T-helper 1 cell treated with Interleukin-12 subunit alpha and Interleukin-12 subunit beta and Interleukin-4 antibody, amounts not matched to agents 30 ng/mL and 1 ng/mL, for 36 hours (primary cell): ENCODE measurements around the gene KRT12. TPM values are rescaled to one million over a fixed set of nuclear protein-coding genes. Genes with fewer than 3 reads are reported as not detected.

Source experiments
- intact Hi-C: fragments of 100-400 bp; cut with micrococcal nuclease; formaldehyde crosslinking; loops from one replicate; pipeline ENCODE4 v1.15.1; 2024
- total RNA-seq: library from RNA; stranded (reverse); gene quantifications from 2 replicates; pipeline ENCODE4 v1.2.3, GENCODE V29; 2022

KRT12 gene
- total RNA-seq, 1 donor from 2014 or later, result not detected

GRCh38 chr17:40848583-40849235 is 18.3 kb downstream of the KRT12 start:
- intact Hi-C loops, result no loop called here

- intact Hi-C loops, result no loop called here
These were observed 20.4 kb downstream of the KRT12 start for GRCh38 chr17:40846515-40847144.

GRCh38 chr17:40844671-40845107 is 22.3 kb downstream of the KRT12 start:
- intact Hi-C loops, result no loop called here

GRCh38 chr17:40843242-40843641 is 23.8 kb downstream of the KRT12 start:
- intact Hi-C loops, result no loop called here

- intact Hi-C loops, result no loop called here
These were observed 25.8 kb downstream of the KRT12 start for GRCh38 chr17:40841246-40841645.

GRCh38 chr17:40839194-40839593 is 27.8 kb downstream of the KRT12 start:
- intact Hi-C loops, result no loop called here

GRCh38 chr17:40836020-40836419 is 31.0 kb downstream of the KRT12 start:
- intact Hi-C loops, result no loop called here

GRCh38 chr17:40833882-40834281 is 33.1 kb downstream of the KRT12 start:
- intact Hi-C loops, result no loop called here

GRCh38 chr17:40832840-40833239 is 34.2 kb downstream of the KRT12 start:
- intact Hi-C loops, result no loop called here

- intact Hi-C loops, result no loop called here
These were observed 36.8 kb downstream of the KRT12 start for GRCh38 chr17:40830085-40830776.

GRCh38 chr17:40828454-40829044 is 38.5 kb downstream of the KRT12 start:
- intact Hi-C loops, result no loop called here

- intact Hi-C loops, result no loop called here
These were observed 39.1 kb downstream of the KRT12 start for GRCh38 chr17:40827746-40828453.

GRCh38 chr17:40825599-40825998 is 41.4 kb downstream of the KRT12 start:
- intact Hi-C loops, result no loop called here

GRCh38 chr17:40824015-40824832 is 42.8 kb downstream of the KRT12 start:
- intact Hi-C loops, result no loop called here

GRCh38 chr17:40822132-40822812 is 44.8 kb downstream of the KRT12 start, which contains the start of gene KRT10:
TSS of gene KRT10 (minus strand) at chr17:40822614. CDS start at chr17:40822585, 29 bp downstream.
- intact Hi-C loops, result no loop called here

GRCh38 chr17:40821536-40821935 is 45.5 kb downstream of the KRT12 start:
- intact Hi-C loops, result no loop called here

GRCh38 chr17:40820228-40820838 is 46.7 kb downstream of the KRT12 start:
- intact Hi-C loops, result no loop called here

GRCh38 chr17:40819528-40820125 is 47.4 kb downstream of the KRT12 start:
- intact Hi-C loops, result loop anchor here (2.0 to 5.0 kb wide), 4 partner anchors 171 to 523 kb away; no protein-coding TSS in a partner anchor
